K562 (cell line): ENCODE measurements around the gene MAML1. TPM values are rescaled to one million over a fixed set of nuclear protein-coding genes. Genes with fewer than 3 reads are reported as not detected.

Experiments used
- ATAC-seq: fragments of 200-7000 bp; cut with Tn5 transposase; 3 replicates; pipeline ENCODE4 v1.9.1; 2020; ENCODE audit warnings: moderate library complexity
- BruUV-seq: library from RNA; stranded (reverse); fragments of 400-500 nt; replicated peaks from 2 replicates; lab custom pipeline; 2021; lab: Mats Ljungman, UMichigan
- CTCF ChIA-PET: fragments of 300-600 bp; formaldehyde crosslinking; extraction: SDS; loops from one replicate; lab custom pipeline; 2021; ENCODE audit warnings: low intra/inter-chr PET ratio; lab: Yijun Ruan, JAX
- POLR2A ChIA-PET: fragments of 300-600, 350-650 bp; sonication (Branson Sonifier 250); formaldehyde crosslinking; extraction: SDS; loops from one replicate; lab custom pipeline; 2021; ENCODE audit warnings: antibody characterized with exemption, inconsistent platforms; lab: Yijun Ruan, JAX
- DNase-seq, 4 experiments: peaks; one replicate each; pipeline versions ENCODE4 v3.0.0 to v3.0.0-alpha.2; 2011 to 2018; ENCODE audit warnings: low spot score in 3 of 4, mixed read lengths in 3 of 4; ENCODE audit errors: extremely low read depth in 1 of 4
- FAIRE-seq: peaks from 2 replicates; lab custom pipeline; 2011; peaks lifted over from hg19 to GRCh38; lab: Jason Lieb, UNC
- H2AFZ ChIP-seq: 2 replicates; pipeline ENCODE4 v1.6.0; 2011; ENCODE audit warnings: low read depth, low read length, control low read depth, inconsistent platforms
- H3K27ac ChIP-seq: fragments of 200-600 bp; 3 replicates; pipeline ENCODE4 v1.8.0; 2011; ENCODE audit warnings: low read depth, mild to moderate bottlenecking, control low read depth, inconsistent platforms, low read length, moderate library complexity, mixed read lengths; ENCODE audit errors: extremely low read depth
- H3K27me3 ChIP-seq, 2 experiments: fragments of 300-600 bp in 1 of 2; 2 replicates in 1 of 2; 3 replicates in 1 of 2; pipeline versions ENCODE4 v1.6.0 to v1.8.0; 2011; ENCODE audit warnings: inconsistent platforms in 2 of 2, low read length in 2 of 2, mild to moderate bottlenecking in 1 of 2, mixed read lengths in 1 of 2, moderate library complexity in 1 of 2; ENCODE audit not compliant: control insufficient read depth in 2 of 2, insufficient read depth in 2 of 2
- H3K36me3 ChIP-seq: fragments of 300-600 bp; 3 replicates; pipeline ENCODE4 v1.8.0; 2011; ENCODE audit warnings: mild to moderate bottlenecking, low read length, inconsistent platforms; ENCODE audit not compliant: control insufficient read depth, insufficient read depth
- H3K4me1 ChIP-seq, 2 experiments: fragments of 200-600 bp in 1 of 2; replicated peaks in 1 of 2; 2 replicates in 1 of 2; 3 replicates in 1 of 2; pipeline versions ENCODE4 v1.5.1 to v1.8.0; 2011; ENCODE audit warnings: inconsistent platforms in 2 of 2, low read length in 2 of 2, mild to moderate bottlenecking in 1 of 2, mixed read lengths in 1 of 2, moderate library complexity in 1 of 2; ENCODE audit not compliant: control insufficient read depth in 2 of 2, insufficient read depth in 2 of 2
- H3K4me2 ChIP-seq: 2 replicates; pipeline ENCODE4 v1.6.1; 2011; ENCODE audit warnings: low read length, control low read depth, inconsistent platforms, mixed read lengths; ENCODE audit not compliant: insufficient read depth
- H3K4me3 ChIP-seq: fragments of 200-600 bp; sonication (generic), shearing (Covaris generic); 2 replicates; pipeline ENCODE4 v1.5.1; 2016; ENCODE audit warnings: control low read depth, inconsistent platforms
- H3K79me2 ChIP-seq: fragments of 200-600 bp; 3 replicates; pipeline ENCODE4 v1.8.0; 2011; ENCODE audit warnings: low read length, inconsistent platforms; ENCODE audit not compliant: control insufficient read depth, insufficient read depth
- H3K9ac ChIP-seq, 2 experiments: 2 replicates each; pipeline versions ENCODE4 v1.6.0 to v1.6.1; 2011; ENCODE audit warnings: low read depth in 2 of 2, low read length in 2 of 2, control low read depth in 1 of 2, inconsistent platforms in 1 of 2, mild to moderate bottlenecking in 1 of 2, mixed read lengths in 1 of 2; ENCODE audit not compliant: insufficient read depth in 1 of 2
- H3K9me1 ChIP-seq: one replicate; pipeline ENCODE4 v1.6.0; 2011; ENCODE audit warnings: inconsistent platforms, mild to moderate bottlenecking, low read length, moderate library complexity; ENCODE audit not compliant: control insufficient read depth, insufficient read depth
- H3K9me3 ChIP-seq: replicated peaks from 2 replicates; pipeline ENCODE4 v1.5.1; 2011; ENCODE audit warnings: low read depth, low read length, inconsistent platforms; ENCODE audit not compliant: control insufficient read depth, insufficient read depth
- H4K20me1 ChIP-seq: replicated peaks from 2 replicates; pipeline ENCODE4 v1.6.1; 2011; ENCODE audit warnings: low read length, inconsistent platforms, mixed read lengths; ENCODE audit not compliant: control insufficient read depth, insufficient read depth
- ARHGAP35 ChIP-seq: fragments of 450-650 bp; IDR thresholded peaks from 2 replicates; pipeline ENCODE4 v1.6.1; 2018; ENCODE audit not compliant: partially characterized antibody
- GMEB1 ChIP-seq: fragments of 250-450 bp; sonication (Bioruptor Pico); IDR thresholded peaks from 2 replicates; pipeline ENCODE4 v1.4.0; 2020; ENCODE audit warnings: mild to moderate bottlenecking
- IRF9 ChIP-seq: fragments of 450-650 bp; IDR thresholded peaks from 2 replicates; pipeline ENCODE4 v1.6.1; 2016; ENCODE audit warnings: missing biosample characterization, missing genetic modification characterization
- NCOR1 ChIP-seq: fragments of 450-650 bp; IDR thresholded peaks from 2 replicates; pipeline ENCODE4 v1.6.1; 2016; ENCODE audit warnings: mild to moderate bottlenecking, moderate library complexity
- NFE2 ChIP-seq: IDR thresholded peaks from 2 replicates; pipeline ENCODE4 v1.6.1; 2014; ENCODE audit warnings: antibody characterized with exemption, low read depth
- SETDB1 ChIP-seq: IDR thresholded peaks from one replicate; pipeline ENCODE4 v1.6.1; 2012; ENCODE audit warnings: low read length, control low read depth, inconsistent platforms
- SMARCA4 ChIP-seq: fragments of 450-650 bp; IDR thresholded peaks from 2 replicates; pipeline ENCODE4 v1.6.1; 2016
- SMARCB1 ChIP-seq: IDR thresholded peaks from 2 replicates; pipeline ENCODE4 v1.6.1; 2011; ENCODE audit warnings: improper control_type of control experiment, low read depth; ENCODE audit not compliant: insufficient read length
- TCF7L2 ChIP-seq: fragments of 150-350 bp; IDR thresholded peaks from 2 replicates; pipeline ENCODE4 v1.6.1; 2016; ENCODE audit warnings: low read depth, mild to moderate bottlenecking, low read length, moderate library complexity
- ZBTB43 ChIP-seq: sonication (generic); formaldehyde crosslinking; IDR thresholded peaks from 2 replicates; pipeline ENCODE4 v1.8.0; 2023; ENCODE audit warnings: mild to moderate bottlenecking, missing genetic modification reagents
- ZNF175 ChIP-seq: fragments of 200-800 bp; sonication (Bioruptor generic); IDR thresholded peaks from 2 replicates; pipeline ENCODE4 v1.6.1; 2016; ENCODE audit warnings: low read depth, mild to moderate bottlenecking, missing genetic modification characterization, missing compliant biosample characterization
- ZNF212 ChIP-seq: fragments of 450-650 bp; formaldehyde crosslinking; IDR thresholded peaks from 2 replicates; pipeline ENCODE4 v1.4.0; 2020; ENCODE audit warnings: mild to moderate bottlenecking
- ZNF224 ChIP-seq: sonication (generic); formaldehyde crosslinking; IDR thresholded peaks from 2 replicates; pipeline ENCODE4 v1.8.0; 2022; ENCODE audit warnings: mild to moderate bottlenecking, missing genetic modification reagents
- ZNF263 ChIP-seq: sonication (generic); formaldehyde crosslinking; IDR thresholded peaks from 2 replicates; pipeline ENCODE4 v1.8.0; 2022; ENCODE audit warnings: mild to moderate bottlenecking, missing genetic modification reagents, borderline replicate concordance
- ZNF778 ChIP-seq: fragments of 450-650 bp; formaldehyde crosslinking; IDR thresholded peaks from 2 replicates; pipeline ENCODE4 v1.4.0; 2020; ENCODE audit warnings: mild to moderate bottlenecking, moderate library complexity
- WGBS: fragments of 100-300 bp; shearing (Covaris generic); methylation state at CpG from one replicate; pipeline ENCODE4 v1.1.6; 2016; ENCODE audit warnings: low coverage, mixed read lengths; ENCODE audit not compliant: insufficient coverage; ENCODE audit errors: missing lambda C conversion rate; 5-methylcytosine and 5-hydroxymethylcytosine counted together
- in situ Hi-C: fragments of 300-500 bp; cut with MboI; formaldehyde crosslinking; loops from 4 replicates; pipeline ENCODE4 v1.15.0; 2018; ENCODE audit warnings: inconsistent platforms, mixed read lengths
- intact Hi-C: fragments of 100-400 bp; cut with micrococcal nuclease; formaldehyde crosslinking; loops from 2 replicates; pipeline ENCODE4 v1.14.2; 2022
- polyA plus RNA-seq, 8 experiments: library from polyadenylated mRNA; depleted of rRNA in 4 of 8; stranded (reverse) in 5 of 8; unstranded in 3 of 8; fragments of >200 nt; fragmentation: Nextera tagmentation in 2 of 8; fragmentation: Illumina TruSeq in 1 of 8; extraction: Ambion mirVana in 2 of 8; extraction: Trizol in 1 of 8; gene quantifications; 2 replicates each; pipeline versions ENCODE4 v1.2.1 to v1.2.3, GENCODE V29; 2011 to 2014; ENCODE audit warnings: inconsistent platforms in 1 of 8, missing spikeins in 1 of 8
- total RNA-seq, 7 experiments: library from RNA; depleted of rRNA in 6 of 7; stranded (reverse); fragments of >200 nt in 6 of 7; fragmentation: Illumina TruSeq in 2 of 7; extraction: Trizol in 2 of 7; gene quantifications; 2 replicates each; pipeline versions ENCODE4 v1.2.1 to v1.2.3, GENCODE V29; 2011 to 2021; ENCODE audit warnings: low replicate concordance in 1 of 7

Gene MAML1
- total and polyA plus RNA-seq, 9 of the 15 experiments (the other 6 are each of a cell fraction or from before 2014, with no cell fraction given), result 0.32 to 18.4 (median 7.0) TPM

- TF ChIP-seq ZNF212, result no peak
- no peak for TF ChIP-seq ARHGAP35
- no peak for TF ChIP-seq GMEB1 (CRISPR knock-in tag)
- TF ChIP-seq, all 486 proteins: peak for 0
Measured at GRCh38 chr5:179758955-179759354, 26.3 kb downstream of the MAML1 start (continued).

- FAIRE-seq (no peak), DNase-seq (peak; percentile 32 to 50 (median 46)), ATAC-seq (no peak)
- POLR2A ChIA-PET, result interaction anchor here (0.6 kb wide), 1 partner anchor 24 kb away, joined by 3 read pairs; no protein-coding TSS in a partner anchor
- peaks cover 39% of the 10 kb centered on the region for H4K20me1 ChIP-seq
- H3K36me3 ChIP-seq, result peaks cover 8% of the 10 kb centered on the region; the same call in 2 of the 3 replicates
- no TSS peak for BruUV-seq
- peak overlapping the region in 1 of 2 experiments; percentile 44; a peak in 1 of 4 replicates for H3K9ac ChIP-seq
- no peaks in the 10 kb centered on the region for H3K9me3 ChIP-seq
- peaks cover 17% of the 10 kb centered on the region for H3K9me1 ChIP-seq
- WGBS, result 57% methylated on average over 9 of the region's 9 CpGs
- in situ Hi-C loops (no loop called here), intact Hi-C loops (loop anchor here (5.0 kb wide), 1 partner anchor 332 kb away; no protein-coding TSS in a partner anchor)
- H3K27me3 ChIP-seq, result no peaks in the 10 kb centered on the region
- peaks cover 78% of the 10 kb centered on the region for H3K79me2 ChIP-seq
- no peak overlapping the region for H3K4me2 ChIP-seq
- H3K4me1 ChIP-seq, result peaks cover 16 to 37% of the 10 kb centered on the region in 2 experiments
- H2AFZ ChIP-seq, result no peak overlapping the region
- no peak overlapping the region for H3K27ac ChIP-seq
- CTCF ChIA-PET, result no interaction called here
- H3K4me3 ChIP-seq, result no peak overlapping the region
- TF ChIP-seq NFE2 (peak; percentile 62; the same call in 1 of the 2 replicates), ZNF778 (CRISPR knock-in tag) (no peak), SETDB1 (no peak), TCF7L2 (no peak), ZBTB43 (CRISPR knock-in tag) (no peak), ZNF175 (CRISPR knock-in tag) (no peak), IRF9 (no peak), ZNF263 (CRISPR knock-in tag) (no peak), NCOR1 (no peak), SMARCA4 (peak; percentile 45; the same call in 1 of the 2 replicates), ZNF224 (no peak), SMARCB1 (no peak)
Measured at GRCh38 chr5:179759581-179760551, 27.2 kb downstream of the MAML1 start.
